SK-N-DZ (cell line): ENCODE measurements around the gene FOXJ2.
"Not testable (repeated sequence)": the region's sequence is repeated elsewhere in the genome, so short reads cannot be mapped to it uniquely, and the experiment has no call there.

Source experiments
- DNase-seq: peaks from one replicate; pipeline ENCODE4 v3.0.0-alpha.2; 2015; ENCODE audit warnings: low spot score

Gene FOXJ2

GRCh38 chr12:8028267-8028666 lies 4.2 kb upstream of the FOXJ2 start:
- no peak for DNase-seq

GRCh38 chr12:8030189-8030588 lies 2.3 kb upstream of the FOXJ2 start:
- DNase-seq = no peak

GRCh38 chr12:8031017-8031416 lies 1.5 kb upstream of the FOXJ2 start:
- not testable (repeated sequence) for DNase-seq

GRCh38 chr12:8031872-8032241 lies 659 bp upstream of the FOXJ2 start:
- no peak for DNase-seq

- peak; percentile 52 for DNase-seq
Observed at GRCh38 chr12:8033153-8034044, 883 bp downstream of the FOXJ2 start.

GRCh38 chr12:8034802-8035201 lies 2.3 kb downstream of the FOXJ2 start:
- DNase-seq = no peak

- no peak for DNase-seq
Observed at GRCh38 chr12:8035440-8036010, 3.0 kb downstream of the FOXJ2 start.

GRCh38 chr12:8036346-8036745 lies 3.8 kb downstream of the FOXJ2 start:
- no peak for DNase-seq

GRCh38 chr12:8037046-8037663 lies 4.6 kb downstream of the FOXJ2 start:
- DNase-seq = no peak

GRCh38 chr12:8037947-8038346 lies 5.4 kb downstream of the FOXJ2 start:
- no peak for DNase-seq

GRCh38 chr12:8038659-8039114 lies 6.2 kb downstream of the FOXJ2 start:
- peak; percentile 49 for DNase-seq

- DNase-seq = no peak
Observed at GRCh38 chr12:8040791-8041190, 8.3 kb downstream of the FOXJ2 start.

GRCh38 chr12:8045952-8046944 lies 13.7 kb downstream of the FOXJ2 start:
- peak; percentile 60 for DNase-seq

- DNase-seq = no peak
Observed at GRCh38 chr12:8047842-8048241, 15.3 kb downstream of the FOXJ2 start.

- no peak for DNase-seq
Observed at GRCh38 chr12:8048906-8049305, 16.4 kb downstream of the FOXJ2 start.

GRCh38 chr12:8050600-8051250 lies 18.2 kb downstream of the FOXJ2 start:
- no peak for DNase-seq

GRCh38 chr12:8052679-8053078 lies 20.2 kb downstream of the FOXJ2 start:
- no peak for DNase-seq

GRCh38 chr12:8054816-8055215 lies 22.3 kb downstream of the FOXJ2 start:
- no peak for DNase-seq

- no peak for DNase-seq
Observed at GRCh38 chr12:8057306-8057705, 24.8 kb downstream of the FOXJ2 start.

- DNase-seq = no peak
Observed at GRCh38 chr12:8057839-8058238, 25.3 kb downstream of the FOXJ2 start.

GRCh38 chr12:8058506-8058905 lies 26.0 kb downstream of the FOXJ2 start:
- no peak for DNase-seq
